Measurements from ENCODE around the gene SIRT2.
A peak's percentile ranks its signal among the peaks of the same experiment; 100 is the strongest.

SIRT2 gene

GRCh38 chr19:38841180-38841766, 58.1 kb downstream of the SIRT2 start:
- Histone ChIP-seq H3K27ac (no peak overlapping the region), H3K9ac (ENCODE audit: insufficient read length) (no peak overlapping the region), H3K36me3 (ENCODE audit: insufficient read depth, low read length) (peaks cover 99% of the 10 kb centered on the region), H3K4me3 (no peak overlapping the region), H3K9me3 (ENCODE audit: low read depth, low read length) (no peaks in the 10 kb centered on the region)
- TF ChIP-seq POLR2AphosphoS5 (IDR thresholded peaks at IDR 0.05; ENCODE audit: borderline replicate concordance, low read depth, low read length) (no peak), EZH2 (IDR thresholded peaks at IDR 0.05) (no peak), FOXP2 (optimal IDR thresholded peaks at IDR 0.05; ENCODE audit: control extremely low read depth, extremely low read length, insufficient read depth) (no peak)
- DNase-seq (ENCODE audit: low read depth, low spot score) = no peak

GRCh38 chr19:38840583-38840968, 58.8 kb downstream of the SIRT2 start:
- no peak overlapping the region for H3K9ac ChIP-seq (ENCODE audit: insufficient read length)
- H3K36me3 ChIP-seq (ENCODE audit: insufficient read depth, low read length) = peaks cover 99% of the 10 kb centered on the region
- no peaks in the 10 kb centered on the region for H3K9me3 ChIP-seq (ENCODE audit: low read depth, low read length)
- no peak overlapping the region for H3K4me3 ChIP-seq
- TF ChIP-seq EZH2 (IDR thresholded peaks at IDR 0.05) = no peak
- TF ChIP-seq POLR2AphosphoS5 (IDR thresholded peaks at IDR 0.05; ENCODE audit: borderline replicate concordance, low read depth, low read length) = no peak; the same call in 1 of the 2 replicates
- no peak for TF ChIP-seq FOXP2 (optimal IDR thresholded peaks at IDR 0.05; ENCODE audit: control extremely low read depth, extremely low read length, insufficient read depth)
- DNase-seq (ENCODE audit: low read depth, low spot score) = no peak
- no peak overlapping the region for H3K27ac ChIP-seq

- no peak for TF ChIP-seq POLR2AphosphoS5 (IDR thresholded peaks at IDR 0.05; ENCODE audit: borderline replicate concordance, low read depth, low read length)
- no peak for TF ChIP-seq EZH2 (IDR thresholded peaks at IDR 0.05)
- no peak for TF ChIP-seq FOXP2 (optimal IDR thresholded peaks at IDR 0.05; ENCODE audit: control extremely low read depth, extremely low read length, insufficient read depth)
- no peak for DNase-seq (ENCODE audit: low read depth, low spot score)
- no peaks in the 10 kb centered on the region for H3K9me3 ChIP-seq (ENCODE audit: low read depth, low read length)
Measured at GRCh38 chr19:38839816-38840582, 59.4 kb downstream of the SIRT2 start.

GRCh38 chr19:38838986-38839761, 60.2 kb downstream of the SIRT2 start:
- no peak overlapping the region for H3K9ac ChIP-seq (ENCODE audit: insufficient read length)
- DNase-seq (ENCODE audit: low read depth, low spot score) = no peak
- H3K4me3 ChIP-seq = no peak overlapping the region
- no peaks in the 10 kb centered on the region for H3K9me3 ChIP-seq (ENCODE audit: low read depth, low read length)
- peaks cover 90% of the 10 kb centered on the region for H3K36me3 ChIP-seq (ENCODE audit: insufficient read depth, low read length)
- peak overlapping the region; percentile 70 for H3K27ac ChIP-seq
- no peak for TF ChIP-seq FOXP2 (optimal IDR thresholded peaks at IDR 0.05; ENCODE audit: control extremely low read depth, extremely low read length, insufficient read depth)
- TF ChIP-seq POLR2AphosphoS5 (IDR thresholded peaks at IDR 0.05; ENCODE audit: borderline replicate concordance, low read depth, low read length) = no peak
- TF ChIP-seq EZH2 (IDR thresholded peaks at IDR 0.05) = no peak

More at GRCh38 chr19:38839816-38840582, 59.4 kb downstream of the SIRT2 start:
- Histone ChIP-seq H3K4me3 (no peak overlapping the region), H3K27ac (peak overlapping the region; percentile 70), H3K36me3 (ENCODE audit: insufficient read depth, low read length) (peaks cover 98% of the 10 kb centered on the region), H3K9ac (ENCODE audit: insufficient read length) (no peak overlapping the region)

- DNase-seq (ENCODE audit: low read depth, low spot score) = no peak
- Histone ChIP-seq H3K9ac (ENCODE audit: insufficient read length) (no peak overlapping the region), H3K9me3 (ENCODE audit: low read depth, low read length) (no peaks in the 10 kb centered on the region), H3K4me3 (no peak overlapping the region), H3K27ac (peak overlapping the region; percentile 70), H3K36me3 (ENCODE audit: insufficient read depth, low read length) (peaks cover 82% of the 10 kb centered on the region)
- TF ChIP-seq POLR2AphosphoS5 (IDR thresholded peaks at IDR 0.05; ENCODE audit: borderline replicate concordance, low read depth, low read length) (peak; percentile 10; the same call in 1 of the 2 replicates), EZH2 (IDR thresholded peaks at IDR 0.05) (no peak)
Measured at GRCh38 chr19:38838208-38838985, 61.0 kb downstream of the SIRT2 start.

GRCh38 chr19:38837656-38838121, 61.7 kb downstream of the SIRT2 start:
- TF ChIP-seq POLR2AphosphoS5 (IDR thresholded peaks at IDR 0.05; ENCODE audit: borderline replicate concordance, low read depth, low read length) = no peak
- TF ChIP-seq EZH2 (IDR thresholded peaks at IDR 0.05) = no peak
- no peak for TF ChIP-seq FOXP2 (optimal IDR thresholded peaks at IDR 0.05; ENCODE audit: control extremely low read depth, extremely low read length, insufficient read depth)
- no peak overlapping the region for H3K4me3 ChIP-seq
- peak overlapping the region; percentile 57 for H3K27ac ChIP-seq
- H3K36me3 ChIP-seq (ENCODE audit: insufficient read depth, low read length) = peaks cover 75% of the 10 kb centered on the region
- no peak overlapping the region for H3K9ac ChIP-seq (ENCODE audit: insufficient read length)
- H3K9me3 ChIP-seq (ENCODE audit: low read depth, low read length) = no peaks in the 10 kb centered on the region
- DNase-seq (ENCODE audit: low read depth, low spot score) = no peak

- H3K9me3 ChIP-seq (ENCODE audit: low read depth, low read length) = no peaks in the 10 kb centered on the region
- H3K36me3 ChIP-seq (ENCODE audit: insufficient read depth, low read length) = peaks cover 69% of the 10 kb centered on the region
- TF ChIP-seq POLR2AphosphoS5 (IDR thresholded peaks at IDR 0.05; ENCODE audit: borderline replicate concordance, low read depth, low read length) (no peak), FOXP2 (optimal IDR thresholded peaks at IDR 0.05; ENCODE audit: control extremely low read depth, extremely low read length, insufficient read depth) (no peak), EZH2 (IDR thresholded peaks at IDR 0.05) (no peak)
- no peak for DNase-seq (ENCODE audit: low read depth, low spot score)
- H3K4me3 ChIP-seq = no peak overlapping the region
- H3K9ac ChIP-seq (ENCODE audit: insufficient read length) = no peak overlapping the region
- peak overlapping the region; percentile 57; the same call in 1 of the 2 replicates for H3K27ac ChIP-seq
Measured at GRCh38 chr19:38836983-38837626, 62.3 kb downstream of the SIRT2 start.

All from SK-N-MC (cell line).